GM20000 (cell line): Measurements from ENCODE around the gene CACNA1D.

Source experiments
- DNase-seq: peaks from one replicate; pipeline ENCODE4 v3.0.0; 2012; ENCODE audit warnings: low spot score
- TF ChIP-seq, protein P1 (sequence below): IDR thresholded peaks from 2 replicates; pipeline ENCODE4 v1.5.1; 2012; ENCODE audit warnings: mild to moderate bottlenecking, control low read depth; ENCODE audit errors: extremely low read depth, missing control alignments

Gene CACNA1D

DNA sequence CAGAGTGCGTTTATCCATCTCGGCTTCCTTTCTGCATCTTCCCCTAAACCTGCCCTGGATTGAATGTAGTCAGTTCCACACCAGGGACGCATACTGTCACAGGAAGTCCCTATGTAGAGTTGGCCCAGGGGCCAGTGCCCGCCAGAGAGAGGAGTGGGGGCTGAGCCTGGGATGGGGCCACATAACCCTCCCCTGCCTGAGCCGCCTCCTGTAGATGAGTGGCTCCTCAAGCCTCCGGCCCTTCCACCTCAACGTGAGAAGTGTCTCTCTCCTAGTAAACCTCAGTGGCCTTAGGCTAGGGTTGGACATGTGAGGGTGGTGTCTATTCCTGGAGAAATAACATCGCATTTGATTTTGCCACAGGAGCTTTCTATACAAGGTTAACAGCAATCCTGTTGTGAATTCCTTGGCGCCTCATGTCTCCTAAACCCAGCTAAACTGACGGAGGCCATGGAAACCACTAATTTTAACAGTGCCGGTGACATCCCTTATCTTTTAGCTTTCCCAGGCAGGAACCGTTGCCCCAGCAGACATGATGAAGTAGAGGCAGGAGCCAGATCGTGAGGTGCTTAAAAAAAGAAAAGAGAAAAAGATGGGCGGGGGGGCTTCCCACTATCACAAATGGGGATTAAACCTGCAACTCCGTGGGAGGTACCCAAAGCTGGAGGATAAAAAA lies 180.7 kb downstream of the CACNA1D start:
- DNase-seq: no peak
- TF ChIP-seq, protein P1, sequence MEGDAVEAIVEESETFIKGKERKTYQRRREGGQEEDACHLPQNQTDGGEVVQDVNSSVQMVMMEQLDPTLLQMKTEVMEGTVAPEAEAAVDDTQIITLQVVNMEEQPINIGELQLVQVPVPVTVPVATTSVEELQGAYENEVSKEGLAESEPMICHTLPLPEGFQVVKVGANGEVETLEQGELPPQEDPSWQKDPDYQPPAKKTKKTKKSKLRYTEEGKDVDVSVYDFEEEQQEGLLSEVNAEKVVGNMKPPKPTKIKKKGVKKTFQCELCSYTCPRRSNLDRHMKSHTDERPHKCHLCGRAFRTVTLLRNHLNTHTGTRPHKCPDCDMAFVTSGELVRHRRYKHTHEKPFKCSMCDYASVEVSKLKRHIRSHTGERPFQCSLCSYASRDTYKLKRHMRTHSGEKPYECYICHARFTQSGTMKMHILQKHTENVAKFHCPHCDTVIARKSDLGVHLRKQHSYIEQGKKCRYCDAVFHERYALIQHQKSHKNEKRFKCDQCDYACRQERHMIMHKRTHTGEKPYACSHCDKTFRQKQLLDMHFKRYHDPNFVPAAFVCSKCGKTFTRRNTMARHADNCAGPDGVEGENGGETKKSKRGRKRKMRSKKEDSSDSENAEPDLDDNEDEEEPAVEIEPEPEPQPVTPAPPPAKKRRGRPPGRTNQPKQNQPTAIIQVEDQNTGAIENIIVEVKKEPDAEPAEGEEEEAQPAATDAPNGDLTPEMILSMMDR: no peak

DNA sequence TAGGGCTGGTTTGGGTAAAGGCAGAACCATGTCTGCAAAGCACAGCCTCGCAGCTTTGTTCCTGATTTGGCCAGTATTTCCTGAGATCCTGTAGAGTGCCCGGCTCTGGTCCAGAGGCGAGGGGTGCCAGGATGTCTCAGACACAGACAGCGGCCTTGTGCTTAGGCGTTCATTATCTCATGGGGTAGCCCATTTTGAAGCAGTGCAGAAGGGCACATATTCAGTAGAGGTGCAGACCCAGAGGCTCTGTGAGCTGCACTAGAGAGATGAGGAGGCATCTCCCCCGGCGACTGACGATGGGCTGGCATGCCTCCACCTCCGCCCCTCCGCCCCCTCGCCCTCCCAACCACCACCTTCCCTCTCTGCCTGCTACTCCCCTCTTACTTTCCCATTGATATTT lies 181.5 kb downstream of the CACNA1D start:
- no peak for DNase-seq

DNA sequence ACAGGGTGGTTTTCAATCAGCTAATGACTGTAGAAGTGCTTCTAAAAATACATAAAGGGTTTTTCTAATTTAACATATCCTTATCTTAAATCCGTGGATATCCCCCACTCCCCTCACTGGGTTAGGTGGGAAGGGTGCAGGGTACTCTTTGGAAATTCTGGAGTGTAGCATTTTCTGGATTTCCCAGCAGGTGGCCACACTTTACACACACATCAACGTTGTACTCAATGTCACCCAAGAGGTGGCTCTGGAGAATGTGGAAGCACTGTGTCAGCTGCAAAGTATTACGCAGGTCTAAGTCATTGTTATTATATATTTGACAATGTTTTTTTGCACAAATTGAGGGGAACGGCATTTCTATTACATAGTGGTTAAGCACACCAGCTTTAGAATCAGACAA lies 183.0 kb downstream of the CACNA1D start:
- DNase-seq: no peak
- TF ChIP-seq, protein P1: no peak

More for the DNA sequence above, 181.5 kb downstream of the CACNA1D start:
- TF ChIP-seq, protein P1: no peak

DNA sequence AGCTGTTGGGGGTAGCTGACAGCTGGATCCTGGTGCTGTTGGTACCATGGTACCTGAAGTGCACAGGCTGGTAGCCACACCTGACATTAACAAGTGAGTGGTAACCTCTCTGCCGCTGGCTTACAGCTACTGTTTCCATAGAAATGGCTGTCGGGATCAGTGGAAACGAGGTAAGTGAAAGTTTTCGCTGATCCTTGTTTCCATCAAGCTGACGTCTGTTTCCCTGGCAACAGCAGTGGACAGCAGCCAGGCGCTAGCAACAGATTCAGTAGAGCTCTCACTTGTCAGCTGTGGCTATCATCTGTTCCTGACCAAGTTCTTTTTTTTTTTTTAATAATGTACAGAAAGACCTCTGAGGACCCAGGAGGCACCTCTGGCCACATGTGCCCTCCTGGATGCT lies 185.6 kb downstream of the CACNA1D start:
- DNase-seq: no peak
- TF ChIP-seq, protein P1: no peak

DNA sequence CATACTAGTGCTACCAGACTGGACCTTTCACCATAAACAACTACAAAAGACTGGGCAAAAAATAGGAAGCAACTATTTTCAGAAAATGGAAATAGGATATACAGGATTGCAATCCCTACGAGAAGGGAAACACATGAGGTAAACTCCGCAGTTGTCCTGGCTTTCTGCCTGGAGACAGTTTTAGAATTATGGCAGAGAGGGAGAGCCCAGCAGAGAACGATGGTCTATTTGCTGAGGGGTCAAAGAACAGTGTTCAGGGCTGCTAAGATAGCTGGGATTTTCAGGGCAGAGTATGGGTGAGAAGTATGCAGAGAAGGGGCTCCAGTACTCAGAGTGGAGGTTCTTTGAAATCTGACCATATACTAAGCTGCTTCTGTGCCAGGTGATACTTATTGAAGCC lies 188.4 kb downstream of the CACNA1D start:
- TF ChIP-seq, protein P1: no peak
- no peak for DNase-seq

DNA sequence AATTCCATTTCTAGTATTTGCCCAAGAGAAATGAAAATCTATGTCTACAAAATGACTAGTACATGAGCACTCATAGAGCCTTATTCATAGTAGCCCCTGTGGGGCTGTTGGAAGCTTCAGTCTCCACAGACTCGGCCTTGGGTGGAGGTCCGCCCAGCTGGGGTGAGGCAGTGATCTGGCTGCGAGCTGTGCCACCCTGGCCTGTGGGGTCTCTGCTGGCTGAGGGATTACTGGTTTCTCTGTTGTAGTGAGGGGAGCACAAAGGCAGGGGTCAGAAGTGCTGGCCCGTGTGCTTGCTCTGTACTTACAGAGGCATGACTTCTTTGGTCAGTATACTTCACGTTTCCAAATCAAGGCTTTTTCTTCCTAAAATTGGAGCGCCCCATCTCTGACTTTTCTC lies 193.7 kb downstream of the CACNA1D start:
- TF ChIP-seq, protein P1: no peak
- DNase-seq: no peak

DNA sequence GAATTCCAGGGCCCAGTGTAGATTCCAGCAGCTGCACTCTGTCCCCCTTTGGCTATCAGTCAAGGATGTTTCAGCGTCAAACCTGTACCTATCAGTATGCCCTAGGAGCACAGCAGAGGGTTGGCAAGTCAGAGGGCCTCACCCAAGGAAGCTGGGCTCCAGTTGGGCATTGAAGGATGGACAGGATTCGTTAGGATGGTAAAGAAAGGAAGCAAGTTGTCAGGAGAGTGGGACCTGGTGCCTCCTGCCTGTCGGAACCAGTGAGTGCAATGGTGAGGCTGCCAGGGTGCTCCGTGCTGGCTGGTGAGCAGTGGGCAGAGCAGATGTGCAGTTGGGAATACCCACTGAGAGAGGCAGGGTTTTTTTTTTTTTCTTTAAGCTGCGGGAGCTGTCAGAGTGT lies 194.6 kb downstream of the CACNA1D start:
- DNase-seq: no peak
- TF ChIP-seq, protein P1: no peak
